ENCODE data around the gene ARHGEF10L.

ARHGEF10L gene

DNA sequence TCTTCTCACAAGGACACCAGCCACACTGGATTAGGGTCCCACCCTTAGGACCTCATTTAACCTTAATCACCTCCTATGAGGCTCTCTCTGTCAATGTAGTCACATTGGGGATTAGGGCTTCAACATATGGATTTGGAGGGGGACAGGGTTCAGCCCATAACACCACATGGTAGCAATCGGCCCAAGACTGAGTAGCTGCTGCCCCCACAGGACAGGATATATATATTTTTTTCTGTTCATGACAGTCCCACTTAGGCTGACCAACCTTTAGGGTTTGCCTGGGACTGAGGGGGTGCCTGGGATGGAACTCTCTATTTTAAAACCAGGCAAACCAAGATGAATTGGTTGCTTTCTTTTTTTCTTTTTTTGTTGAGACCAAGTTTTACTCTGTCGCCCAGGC is 207.4 kb downstream of the ARHGEF10L start:
- no peak for DNase-seq
